H9 (cell line): ENCODE data around the gene CDK8. TPM values are rescaled to one million over a fixed set of nuclear protein-coding genes. Genes with fewer than 3 reads are reported as not detected.
A peak's percentile ranks its signal among the peaks of the same experiment; 100 is the strongest.

Experiments
- DNase-seq: peaks from one replicate; pipeline ENCODE4 v3.0.0-alpha.2; 2017
- H2AFZ ChIP-seq: one replicate; pipeline ENCODE4 v1.6.1; 2013; ENCODE audit warnings: mild to moderate bottlenecking, low read length, control low read depth, moderate library complexity
- H2AK5ac ChIP-seq: 2 replicates; pipeline ENCODE4 v1.6.1; 2013; ENCODE audit warnings: low read length, control low read depth, mixed read lengths; ENCODE audit not compliant: insufficient read length
- H2BK120ac ChIP-seq: one replicate; pipeline ENCODE4 v1.6.1; 2013; ENCODE audit warnings: low read depth, mild to moderate bottlenecking, low read length, control low read depth, inconsistent platforms; ENCODE audit not compliant: poor library complexity, severe bottlenecking
- H2BK12ac ChIP-seq: 2 replicates; pipeline ENCODE4 v1.6.1; 2013; ENCODE audit warnings: low read length, control low read depth, mixed read lengths, low read depth; ENCODE audit not compliant: insufficient read length
- H2BK15ac ChIP-seq: 2 replicates; pipeline ENCODE4 v1.6.1; 2013; ENCODE audit warnings: low read depth, low read length, control low read depth
- H2BK20ac ChIP-seq: one replicate; pipeline ENCODE4 v1.6.1; 2013; ENCODE audit warnings: low read depth, mild to moderate bottlenecking, low read length, control low read depth, inconsistent platforms; ENCODE audit not compliant: poor library complexity, severe bottlenecking
- H2BK5ac ChIP-seq: 2 replicates; pipeline ENCODE4 v1.6.1; 2013; ENCODE audit warnings: low read length, control low read depth, mixed read lengths; ENCODE audit not compliant: insufficient read length
- H3K14ac ChIP-seq: 2 replicates; pipeline ENCODE4 v1.6.1; 2013; ENCODE audit warnings: low read length, control low read depth; ENCODE audit not compliant: insufficient read depth
- H3K18ac ChIP-seq: 2 replicates; pipeline ENCODE4 v1.6.1; 2013; ENCODE audit warnings: low read depth, mild to moderate bottlenecking, mixed read lengths, low read length, control low read depth; ENCODE audit not compliant: insufficient read length
- H3K23ac ChIP-seq: 2 replicates; pipeline ENCODE4 v1.6.1; 2013; ENCODE audit warnings: low read length, control low read depth, mixed read lengths, low read depth; ENCODE audit not compliant: insufficient read length
- H3K23me2 ChIP-seq: 2 replicates; pipeline ENCODE4 v1.6.1; 2013; ENCODE audit warnings: low read depth, mild to moderate bottlenecking, mixed read lengths, low read length, control low read depth; ENCODE audit not compliant: insufficient read length, poor library complexity, severe bottlenecking
- H3K27ac ChIP-seq: 2 replicates; pipeline ENCODE4 v1.5.1; 2013; ENCODE audit warnings: low read length, control low read depth, mixed read lengths, low read depth; ENCODE audit not compliant: insufficient read length
- H3K27me3 ChIP-seq: 2 replicates; pipeline ENCODE4 v1.6.1; 2013; ENCODE audit warnings: low read length, control low read depth, inconsistent platforms; ENCODE audit not compliant: insufficient read depth
- H3K4ac ChIP-seq: 2 replicates; pipeline ENCODE4 v1.6.1; 2013; ENCODE audit warnings: low read depth, mild to moderate bottlenecking, control low read depth, inconsistent platforms, low read length, moderate library complexity
- H3K4me1 ChIP-seq: 2 replicates; pipeline ENCODE4 v1.6.1; 2013; ENCODE audit warnings: low read length, control low read depth, inconsistent platforms; ENCODE audit not compliant: insufficient read depth
- H3K4me2 ChIP-seq: 2 replicates; pipeline ENCODE4 v1.6.1; 2013; ENCODE audit warnings: low read length, control low read depth, mixed read lengths; ENCODE audit not compliant: insufficient read length, insufficient read depth
- H3K56ac ChIP-seq: 2 replicates; pipeline ENCODE4 v1.6.1; 2013; ENCODE audit warnings: low read depth, mild to moderate bottlenecking, mixed read lengths, low read length, control low read depth; ENCODE audit not compliant: insufficient read length
- H3K79me1 ChIP-seq: 2 replicates; pipeline ENCODE4 v1.6.1; 2013; ENCODE audit warnings: low read depth, mild to moderate bottlenecking, moderate library complexity, low read length, control low read depth, inconsistent platforms; ENCODE audit not compliant: insufficient read depth, poor library complexity, severe bottlenecking
- H3K79me2 ChIP-seq: 2 replicates; pipeline ENCODE4 v1.6.1; 2013; ENCODE audit warnings: low read length, control low read depth, inconsistent platforms; ENCODE audit not compliant: insufficient read depth
- H3K9ac ChIP-seq: 2 replicates; pipeline ENCODE4 v1.6.1; 2013; ENCODE audit warnings: low read length, control low read depth, mixed read lengths; ENCODE audit not compliant: insufficient read length; ENCODE audit errors: extremely low read depth
- H3K9me3 ChIP-seq: one replicate; pipeline ENCODE4 v1.6.1; 2013; ENCODE audit warnings: low read depth, low read length, inconsistent platforms; ENCODE audit not compliant: control insufficient read depth
- H3T11ph ChIP-seq: one replicate; pipeline ENCODE4 v1.6.1; 2013; ENCODE audit warnings: mild to moderate bottlenecking, low read length, control low read depth, inconsistent platforms
- H4K20me1 ChIP-seq: one replicate; pipeline ENCODE4 v1.6.1; 2013; ENCODE audit not compliant: control insufficient read depth, insufficient read length, insufficient read depth
- H4K5ac ChIP-seq: 2 replicates; pipeline ENCODE4 v1.6.1; 2013; ENCODE audit warnings: low read depth, mild to moderate bottlenecking, mixed read lengths, low read length, control low read depth; ENCODE audit not compliant: insufficient read length
- H4K8ac ChIP-seq: replicated peaks from 2 replicates; pipeline ENCODE4 v1.6.1; 2013; ENCODE audit warnings: low read length, control low read depth, mixed read lengths, low read depth; ENCODE audit not compliant: insufficient read length
- H4K91ac ChIP-seq: 2 replicates; pipeline ENCODE4 v1.6.1; 2013; ENCODE audit warnings: low read depth, mild to moderate bottlenecking, moderate library complexity, mixed read lengths, low read length, control low read depth; ENCODE audit not compliant: insufficient read length
- H3K27ac Mint-ChIP-seq, 3 experiments: 2 replicates in 2 of 3; 3 replicates in 1 of 3; pipeline ENCODE4 v1.8.0; 2020 to 2021; ENCODE audit warnings: mixed read lengths in 3 of 3, mild to moderate bottlenecking in 1 of 3, moderate library complexity in 1 of 3
- H3K27me3 Mint-ChIP-seq: 2 replicates; pipeline ENCODE4 v1.8.0; 2021; ENCODE audit warnings: low read depth, mild to moderate bottlenecking, moderate library complexity, mixed read lengths
- H3K36me3 Mint-ChIP-seq, 3 experiments: 2 replicates in 2 of 3; 3 replicates in 1 of 3; pipeline ENCODE4 v1.8.0; 2020 to 2021; ENCODE audit warnings: low read depth in 3 of 3, mixed read lengths in 3 of 3; ENCODE audit not compliant: insufficient read depth in 1 of 3
- H3K4me1 Mint-ChIP-seq, 2 experiments: 2 replicates each; pipeline ENCODE4 v1.8.0; 2020; ENCODE audit warnings: mixed read lengths in 2 of 2
- H3K4me3 Mint-ChIP-seq, 2 experiments: 2 replicates in 1 of 2; 3 replicates in 1 of 2; pipeline ENCODE4 v1.8.0; 2020 to 2021; ENCODE audit warnings: mild to moderate bottlenecking in 2 of 2, mixed read lengths in 2 of 2, moderate library complexity in 1 of 2
- H3K9me3 Mint-ChIP-seq, 2 experiments: 2 replicates in 1 of 2; 3 replicates in 1 of 2; pipeline ENCODE4 v1.8.0; 2020; ENCODE audit warnings: mild to moderate bottlenecking in 2 of 2, mixed read lengths in 2 of 2, moderate library complexity in 1 of 2
- WGBS: extraction: QIAGEN DNeasy Blood & Tissue Kit; methylation state at CpG from one replicate; pipeline ENCODE4 v1.1.7; 2013; ENCODE audit warnings: missing lambda C conversion rate, low lambda C conversion rate, mixed read lengths; ENCODE audit not compliant: insufficient read length; ENCODE audit errors: extremely low coverage; 5-methylcytosine and 5-hydroxymethylcytosine counted together
- total RNA-seq: library from RNA; stranded (reverse); gene quantifications from 2 replicates; pipeline ENCODE4 v1.2.1, GENCODE V29; 2021
- TF ChIP-seq, protein P1 (sequence below): fragments of 200-600 bp; sonication (generic); conservative IDR thresholded peaks from 3 replicates; pipeline ENCODE4 v1.8.0; 2021; ENCODE audit warnings: antibody characterized with exemption, mild to moderate bottlenecking

CDK8 gene
- total RNA-seq, 1 experiment from 2014 or later, result 18.1 TPM

DNA sequence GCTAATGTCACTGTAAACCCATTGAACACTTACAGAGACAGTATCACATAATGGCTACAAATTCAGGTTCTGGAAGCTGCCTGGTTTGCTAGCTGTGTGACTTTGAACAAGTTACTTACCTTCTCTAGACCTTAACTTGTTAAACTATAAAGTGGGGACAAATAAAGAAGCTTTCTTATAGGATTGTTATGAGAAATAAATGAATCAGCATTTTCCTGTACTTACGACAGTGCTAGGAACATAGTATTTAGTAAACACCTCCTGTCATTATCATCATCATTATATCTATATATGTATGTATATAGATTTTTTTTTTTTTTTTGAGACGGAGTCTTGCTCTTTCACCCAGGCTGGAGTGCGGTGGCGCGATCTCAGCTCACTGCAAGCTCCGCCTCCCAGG lies 54.9 kb downstream of the CDK8 start:
- Histone ChIP-seq H2BK15ac (no peak overlapping the region), H2BK12ac (no peak overlapping the region), H2BK20ac (no peak overlapping the region), H3K23me2 (no peaks in the 10 kb centered on the region), H3K27me3 (no peaks in the 10 kb centered on the region), H3T11ph (no peak overlapping the region), H4K5ac (no peak overlapping the region), H4K8ac (no peak overlapping the region), H4K20me1 (no peaks in the 10 kb centered on the region), H3K18ac (no peak overlapping the region), H2BK5ac (no peak overlapping the region), H2AK5ac (no peak overlapping the region), H3K4me1 (no peaks in the 10 kb centered on the region; the same call in 1 of the 2 replicates), H3K79me1 (peaks cover 8% of the 10 kb centered on the region), H3K23ac (no peak overlapping the region), H3K56ac (no peak overlapping the region), H3K79me2 (peaks cover 5% of the 10 kb centered on the region; the same call in 1 of the 2 replicates), H3K14ac (no peak overlapping the region), H2BK120ac (no peak overlapping the region), H4K91ac (no peak overlapping the region), H3K4me2 (no peak overlapping the region), H2AFZ (no peak overlapping the region), H3K9ac (no peak overlapping the region), H3K9me3 (no peaks in the 10 kb centered on the region), H3K4ac (no peak overlapping the region), H3K27ac (no peak overlapping the region)
- TF ChIP-seq, protein P1, sequence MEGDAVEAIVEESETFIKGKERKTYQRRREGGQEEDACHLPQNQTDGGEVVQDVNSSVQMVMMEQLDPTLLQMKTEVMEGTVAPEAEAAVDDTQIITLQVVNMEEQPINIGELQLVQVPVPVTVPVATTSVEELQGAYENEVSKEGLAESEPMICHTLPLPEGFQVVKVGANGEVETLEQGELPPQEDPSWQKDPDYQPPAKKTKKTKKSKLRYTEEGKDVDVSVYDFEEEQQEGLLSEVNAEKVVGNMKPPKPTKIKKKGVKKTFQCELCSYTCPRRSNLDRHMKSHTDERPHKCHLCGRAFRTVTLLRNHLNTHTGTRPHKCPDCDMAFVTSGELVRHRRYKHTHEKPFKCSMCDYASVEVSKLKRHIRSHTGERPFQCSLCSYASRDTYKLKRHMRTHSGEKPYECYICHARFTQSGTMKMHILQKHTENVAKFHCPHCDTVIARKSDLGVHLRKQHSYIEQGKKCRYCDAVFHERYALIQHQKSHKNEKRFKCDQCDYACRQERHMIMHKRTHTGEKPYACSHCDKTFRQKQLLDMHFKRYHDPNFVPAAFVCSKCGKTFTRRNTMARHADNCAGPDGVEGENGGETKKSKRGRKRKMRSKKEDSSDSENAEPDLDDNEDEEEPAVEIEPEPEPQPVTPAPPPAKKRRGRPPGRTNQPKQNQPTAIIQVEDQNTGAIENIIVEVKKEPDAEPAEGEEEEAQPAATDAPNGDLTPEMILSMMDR, result no peak
- peaks cover 0 to 10% (median 7%) of the 10 kb centered on the region in 3 experiments; a peak in 5 of 7 replicates for H3K36me3 Mint-ChIP-seq
- no peaks in the 10 kb centered on the region for H3K9me3 Mint-ChIP-seq
- H3K4me1 Mint-ChIP-seq, result peaks cover 8 to 10% of the 10 kb centered on the region in 2 experiments; a peak in 3 of 4 replicates
- H3K27ac Mint-ChIP-seq, result peak overlapping the region in 1 of 3 experiments; percentile 4; a peak in 1 of 7 replicates
- no peaks in the 10 kb centered on the region for H3K27me3 Mint-ChIP-seq
- no CpG with 5 or more reads among the region's 6 CpGs for WGBS
- DNase-seq, result no peak
- H3K4me3 Mint-ChIP-seq, result no peak overlapping the region
